ENCODE data around the gene TEX52.

The TEX52 gene

GRCh38 chr12:2803635-2804392 is 53.0 kb downstream of the TEX52 start:
- Histone ChIP-seq H3K36me3 (ENCODE audit: control insufficient read depth, low read depth, low read length) (peaks cover 72% of the 10 kb centered on the region), H3K9ac (ENCODE audit: low read length) (no peak overlapping the region), H3K27ac (ENCODE audit: low read length) (no peak overlapping the region)

DNA sequence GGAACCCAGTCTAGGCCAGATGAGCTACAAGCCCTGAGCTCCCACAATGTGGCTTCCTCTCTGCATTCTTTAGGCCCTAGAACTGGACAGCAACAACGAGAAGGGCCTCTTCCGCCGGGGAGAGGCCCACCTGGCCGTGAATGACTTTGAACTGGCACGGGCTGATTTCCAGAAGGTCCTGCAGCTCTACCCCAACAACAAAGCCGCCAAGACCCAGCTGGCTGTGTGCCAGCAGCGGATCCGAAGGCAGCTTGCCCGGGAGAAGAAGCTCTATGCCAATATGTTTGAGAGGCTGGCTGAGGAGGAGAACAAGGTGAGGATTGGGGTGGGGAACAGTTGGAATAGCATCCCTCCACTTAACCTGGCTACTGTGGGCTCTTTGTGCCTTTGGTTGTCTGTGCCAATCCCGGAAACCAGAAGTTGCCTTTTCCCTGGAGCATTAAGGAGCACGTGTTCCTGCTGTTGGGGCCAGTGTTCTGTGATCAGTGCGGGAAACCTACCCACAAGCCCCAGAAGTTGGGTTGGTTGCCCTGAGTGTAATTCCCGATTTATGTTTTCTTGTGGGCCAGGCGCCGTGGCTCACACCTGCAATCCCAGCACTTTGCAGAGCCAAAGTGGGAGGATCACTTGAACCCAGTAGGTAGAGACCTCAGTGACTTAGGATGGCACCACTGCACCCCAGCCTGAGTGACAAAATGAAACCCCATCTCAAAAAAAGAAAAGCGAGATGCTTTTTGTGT is 55.6 kb downstream of the TEX52 start:
- H3K4me3 ChIP-seq (ENCODE audit: low read length): no peak overlapping the region
- H3K4me1 ChIP-seq (ENCODE audit: control insufficient read depth, low read depth, low read length): peaks cover 2% of the 10 kb centered on the region
- H3K9ac ChIP-seq (ENCODE audit: low read length): no peak overlapping the region
- no peaks in the 10 kb centered on the region for H3K27me3 ChIP-seq (ENCODE audit: control insufficient read depth, insufficient read depth, low read length)
- no peak overlapping the region for H3K27ac ChIP-seq (ENCODE audit: low read length)
- peaks cover 86% of the 10 kb centered on the region for H3K36me3 ChIP-seq (ENCODE audit: control insufficient read depth, low read depth, low read length)
- H3K9me3 ChIP-seq (ENCODE audit: control insufficient read depth, low read depth, low read length): no peaks in the 10 kb centered on the region

More at GRCh38 chr12:2803635-2804392, 53.0 kb downstream of the TEX52 start:
- H3K4me3 ChIP-seq (ENCODE audit: low read length): no peak overlapping the region
- H3K9me3 ChIP-seq (ENCODE audit: control insufficient read depth, low read depth, low read length): no peaks in the 10 kb centered on the region
- no peaks in the 10 kb centered on the region for H3K27me3 ChIP-seq (ENCODE audit: control insufficient read depth, insufficient read depth, low read length)
- no peaks in the 10 kb centered on the region for H3K4me1 ChIP-seq (ENCODE audit: control insufficient read depth, low read depth, low read length)

- Histone ChIP-seq H3K9ac (ENCODE audit: low read length) (no peak overlapping the region), H3K9me3 (ENCODE audit: control insufficient read depth, low read depth, low read length) (no peaks in the 10 kb centered on the region), H3K36me3 (ENCODE audit: control insufficient read depth, low read depth, low read length) (peaks cover 77% of the 10 kb centered on the region), H3K27me3 (ENCODE audit: control insufficient read depth, insufficient read depth, low read length) (no peaks in the 10 kb centered on the region), H3K27ac (ENCODE audit: low read length) (no peak overlapping the region), H3K4me1 (ENCODE audit: control insufficient read depth, low read depth, low read length) (peaks cover 3% of the 10 kb centered on the region), H3K4me3 (ENCODE audit: low read length) (no peak overlapping the region)
Measured at GRCh38 chr12:2800046-2800570, 56.7 kb downstream of the TEX52 start.

All from iPS-18a (cell line).